ENCODE data around the gene ENTR1.

Gene ENTR1

DNA sequence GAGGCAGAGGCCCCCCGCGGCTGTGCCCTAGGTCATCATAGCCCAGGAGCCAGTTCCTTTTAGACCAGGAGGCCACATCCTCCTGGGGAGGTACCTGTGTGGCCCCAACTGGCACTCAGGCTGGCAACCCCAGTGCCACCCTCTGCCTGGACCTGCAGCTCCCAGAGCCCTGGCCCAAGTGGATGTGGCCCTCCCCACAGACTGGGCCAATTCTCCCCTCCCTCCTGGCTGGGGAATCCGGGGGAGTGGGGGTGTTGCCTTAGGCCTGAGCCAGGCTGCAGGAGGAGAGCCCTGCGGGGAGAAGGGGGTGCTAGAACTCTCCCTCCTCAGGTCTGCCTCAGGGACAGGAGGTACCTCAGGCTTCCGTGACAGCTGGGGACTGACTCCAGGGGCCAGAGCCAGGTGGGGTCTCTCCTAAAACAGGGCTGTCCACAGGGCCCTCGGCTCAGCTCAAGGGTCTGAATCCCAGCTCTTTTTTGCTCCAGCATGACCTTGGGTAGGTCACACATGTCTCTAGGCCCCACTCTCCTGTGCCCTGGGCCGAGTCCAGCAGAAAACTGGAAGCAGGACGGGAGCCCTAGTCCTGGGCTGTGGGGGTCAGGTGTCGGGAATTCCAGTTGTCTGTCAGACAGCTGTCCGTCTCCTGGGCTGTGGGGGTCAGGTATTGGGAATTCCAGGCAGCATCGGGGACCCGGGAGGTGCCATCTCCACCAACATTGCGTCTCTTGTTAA is 56.5 kb downstream of the ENTR1 start:
- Histone ChIP-seq H3K36me3 (ENCODE audit: control insufficient read depth, insufficient read depth, low read length) (no peaks in the 10 kb centered on the region), H3K27ac (ENCODE audit: low read depth, low read length) (peak overlapping the region; percentile 52), H3K4me3 (ENCODE audit: low read length) (no peak overlapping the region), H3K27me3 (ENCODE audit: control insufficient read depth, insufficient read depth, low read length) (no peaks in the 10 kb centered on the region), H3K9ac (ENCODE audit: low read length) (no peak overlapping the region), H3K4me1 (ENCODE audit: control insufficient read depth, insufficient read depth, low read length) (peaks cover 4% of the 10 kb centered on the region)

DNA sequence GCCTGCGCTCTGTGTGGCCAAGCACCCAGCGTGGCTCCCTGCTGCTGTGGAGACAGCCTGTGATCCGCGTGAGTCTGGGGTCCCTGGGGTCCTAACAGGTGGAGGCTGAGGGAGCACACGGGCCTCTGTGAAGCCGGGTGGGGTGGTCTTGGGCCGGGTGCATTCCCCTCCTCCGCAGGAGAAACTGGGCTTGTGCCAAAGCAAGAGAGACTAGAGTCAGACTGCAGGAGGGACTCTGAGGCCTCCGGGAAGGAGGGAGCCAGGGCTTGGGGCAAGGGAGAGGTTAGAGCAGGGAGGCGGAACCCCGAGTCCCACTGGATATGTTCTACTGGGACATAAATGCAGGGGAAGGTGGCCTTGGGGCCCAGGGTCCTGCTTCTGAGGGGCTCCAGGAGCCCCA is 57.3 kb downstream of the ENTR1 start:
- no peak overlapping the region for H3K27ac ChIP-seq (ENCODE audit: low read depth, low read length)
- peaks cover 4% of the 10 kb centered on the region for H3K4me1 ChIP-seq (ENCODE audit: control insufficient read depth, insufficient read depth, low read length)
- no peak overlapping the region for H3K4me3 ChIP-seq (ENCODE audit: low read length)
- no peaks in the 10 kb centered on the region for H3K27me3 ChIP-seq (ENCODE audit: control insufficient read depth, insufficient read depth, low read length)
- no peak overlapping the region for H3K9ac ChIP-seq (ENCODE audit: low read length)
- no peaks in the 10 kb centered on the region for H3K36me3 ChIP-seq (ENCODE audit: control insufficient read depth, insufficient read depth, low read length)

GRCh38 chr9:136352682-136353081 is 57.7 kb downstream of the ENTR1 start:
- Histone ChIP-seq H3K9ac (ENCODE audit: low read length) (no peak overlapping the region), H3K27me3 (ENCODE audit: control insufficient read depth, insufficient read depth, low read length) (no peaks in the 10 kb centered on the region), H3K4me3 (ENCODE audit: low read length) (no peak overlapping the region), H3K27ac (ENCODE audit: low read depth, low read length) (no peak overlapping the region), H3K4me1 (ENCODE audit: control insufficient read depth, insufficient read depth, low read length) (peaks cover 4% of the 10 kb centered on the region), H3K36me3 (ENCODE audit: control insufficient read depth, insufficient read depth, low read length) (no peaks in the 10 kb centered on the region)
